Gastroesophageal sphincter (tissue), 4 donors: ENCODE measurements around the gene DTL. TPM values are rescaled to one million over a fixed set of nuclear protein-coding genes. Genes with fewer than 3 reads are reported as not detected.

Experiments used
- ATAC-seq: fragments of 150-250 bp; one replicate; pipeline ENCODE4 v1.9.1; 2016; ENCODE audit warnings: mild to moderate bottlenecking, moderate library complexity
- H3K27ac ChIP-seq, 4 donors: fragments of 200-600 bp; sonication (generic) in 3 of 4; 1 replicate in 3 of 4; 2 replicates in 1 of 4; pipeline ENCODE4 v1.5.1; 2016 to 2019
- H3K27me3 ChIP-seq: fragments of 200-600 bp; sonication (generic); one replicate; pipeline ENCODE4 v1.5.1; 2019
- H3K36me3 ChIP-seq, 2 donors: fragments of 200-600 bp; sonication (generic); one replicate each; pipeline ENCODE4 v1.5.1; 2019; ENCODE audit warnings: control low read depth in 1 of 2
- H3K4me1 ChIP-seq, 3 donors: fragments of 200-600 bp; sonication (generic); 1 replicate in 2 of 3; 2 replicates in 1 of 3; pipeline ENCODE4 v1.5.1; 2016 to 2019; ENCODE audit warnings: control low read depth in 2 of 3
- H3K4me3 ChIP-seq, 2 donors: fragments of 200-600 bp; sonication (generic); one replicate each; pipeline ENCODE4 v1.5.1; 2019; ENCODE audit warnings: mild to moderate bottlenecking in 1 of 2, moderate library complexity in 1 of 2
- H3K9me3 ChIP-seq, 3 donors: fragments of 200-600 bp; sonication (generic); one replicate each; pipeline ENCODE4 v1.5.1; 2017 to 2019; ENCODE audit warnings: control low read depth in 2 of 3
- EP300 ChIP-seq: sonication (generic); formaldehyde crosslinking; IDR thresholded peaks from one replicate; pipeline ENCODE4 v1.6.1; 2017; ENCODE audit warnings: antibody characterized with exemption, mild to moderate bottlenecking
- POLR2A ChIP-seq, 2 donors: fragments of 450-650 bp; IDR thresholded peaks; one replicate each; pipeline ENCODE4 v1.6.1; 2017; ENCODE audit warnings: antibody characterized with exemption in 2 of 2, mild to moderate bottlenecking in 2 of 2, moderate library complexity in 1 of 2
- POLR2AphosphoS5 ChIP-seq: sonication (generic); formaldehyde crosslinking; IDR thresholded peaks from one replicate; pipeline ENCODE4 v1.6.1; 2017; ENCODE audit warnings: antibody characterized with exemption
- WGBS, 2 donors: methylation state at CpG; one replicate each; pipeline ENCODE4 v1.1.5; 2018; ENCODE audit warnings: low coverage in 1 of 2; 5-methylcytosine and 5-hydroxymethylcytosine counted together
- total RNA-seq, 4 donors: library from RNA; depleted of rRNA; stranded (reverse); fragments of >200 nt; gene quantifications; one replicate each; pipeline ENCODE4 v1.1.0, GENCODE V29; 2016
- TF ChIP-seq, protein P1 (sequence below), 4 experiments: fragments of 200-600 bp in 2 of 4; fragments of 450-650 bp in 2 of 4; sonication (generic) in 1 of 4; IDR thresholded peaks; one replicate each; pipeline ENCODE4 v1.5.1; 2017 to 2019; ENCODE audit warnings: antibody characterized with exemption in 4 of 4, mild to moderate bottlenecking in 2 of 4, moderate library complexity in 2 of 4

Gene DTL
- total RNA-seq, 4 donors from 2014 or later: 0.08 to 1.6 (median 0.54) TPM; not detected in 1

DNA sequence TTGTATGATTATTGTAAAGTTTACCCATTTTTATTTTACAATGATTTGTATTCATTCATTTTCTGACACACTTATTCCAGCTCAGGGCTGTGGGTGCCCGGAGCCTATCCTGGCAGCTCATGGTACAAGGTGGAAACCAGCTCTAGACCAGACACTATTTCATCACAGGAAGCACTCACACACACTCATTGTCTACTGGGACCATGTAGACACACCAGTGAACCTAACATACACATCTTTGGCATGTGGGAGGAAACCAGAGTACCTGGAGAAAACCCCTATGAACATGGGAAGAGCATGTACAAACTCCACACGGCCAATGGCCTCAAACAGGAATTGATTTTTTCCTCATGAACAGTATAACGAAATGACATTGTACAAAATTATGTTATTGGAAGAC lies 2.4 kb downstream of the DTL start:
- H3K27me3 ChIP-seq: peaks cover 4% of the 10 kb centered on the region
- H3K4me3 ChIP-seq: no peak overlapping the region
- peaks cover 3 to 24% (median 12%) of the 10 kb centered on the region in 3 donors for H3K4me1 ChIP-seq
- WGBS, 2 donors: 63 to 67% methylated on average over 2 to 3 of the region's 3 CpGs
- TF ChIP-seq POLR2A (IDR thresholded peaks at IDR 0.05) (no peak), POLR2AphosphoS5 (no peak), EP300 (no peak)
- TF ChIP-seq, protein P1, sequence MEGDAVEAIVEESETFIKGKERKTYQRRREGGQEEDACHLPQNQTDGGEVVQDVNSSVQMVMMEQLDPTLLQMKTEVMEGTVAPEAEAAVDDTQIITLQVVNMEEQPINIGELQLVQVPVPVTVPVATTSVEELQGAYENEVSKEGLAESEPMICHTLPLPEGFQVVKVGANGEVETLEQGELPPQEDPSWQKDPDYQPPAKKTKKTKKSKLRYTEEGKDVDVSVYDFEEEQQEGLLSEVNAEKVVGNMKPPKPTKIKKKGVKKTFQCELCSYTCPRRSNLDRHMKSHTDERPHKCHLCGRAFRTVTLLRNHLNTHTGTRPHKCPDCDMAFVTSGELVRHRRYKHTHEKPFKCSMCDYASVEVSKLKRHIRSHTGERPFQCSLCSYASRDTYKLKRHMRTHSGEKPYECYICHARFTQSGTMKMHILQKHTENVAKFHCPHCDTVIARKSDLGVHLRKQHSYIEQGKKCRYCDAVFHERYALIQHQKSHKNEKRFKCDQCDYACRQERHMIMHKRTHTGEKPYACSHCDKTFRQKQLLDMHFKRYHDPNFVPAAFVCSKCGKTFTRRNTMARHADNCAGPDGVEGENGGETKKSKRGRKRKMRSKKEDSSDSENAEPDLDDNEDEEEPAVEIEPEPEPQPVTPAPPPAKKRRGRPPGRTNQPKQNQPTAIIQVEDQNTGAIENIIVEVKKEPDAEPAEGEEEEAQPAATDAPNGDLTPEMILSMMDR (IDR thresholded peaks at IDR 0.05): no peak
- no peak overlapping the region for H3K27ac ChIP-seq
- no peaks in the 10 kb centered on the region for H3K9me3 ChIP-seq
- no peaks in the 10 kb centered on the region for H3K36me3 ChIP-seq
- no peak for ATAC-seq

GRCh38 chr1:212039622-212040021 lies 4.1 kb downstream of the DTL start:
- 89 to 93% methylated on average over 2 of the region's 2 CpGs for WGBS, 2 donors
- peaks cover 3 to 10% (median 5%) of the 10 kb centered on the region in 3 donors for H3K4me1 ChIP-seq
- no peak for ATAC-seq
- peaks cover 4% of the 10 kb centered on the region for H3K27me3 ChIP-seq
- no peaks in the 10 kb centered on the region for H3K9me3 ChIP-seq
- no peak overlapping the region for H3K27ac ChIP-seq
- no peak for TF ChIP-seq POLR2AphosphoS5
- no peak for TF ChIP-seq EP300
- no peak for TF ChIP-seq POLR2A (IDR thresholded peaks at IDR 0.05)
- TF ChIP-seq, protein P1 (IDR thresholded peaks at IDR 0.05): no peak
- no peak overlapping the region for H3K4me3 ChIP-seq
- no peaks in the 10 kb centered on the region for H3K36me3 ChIP-seq

DNA sequence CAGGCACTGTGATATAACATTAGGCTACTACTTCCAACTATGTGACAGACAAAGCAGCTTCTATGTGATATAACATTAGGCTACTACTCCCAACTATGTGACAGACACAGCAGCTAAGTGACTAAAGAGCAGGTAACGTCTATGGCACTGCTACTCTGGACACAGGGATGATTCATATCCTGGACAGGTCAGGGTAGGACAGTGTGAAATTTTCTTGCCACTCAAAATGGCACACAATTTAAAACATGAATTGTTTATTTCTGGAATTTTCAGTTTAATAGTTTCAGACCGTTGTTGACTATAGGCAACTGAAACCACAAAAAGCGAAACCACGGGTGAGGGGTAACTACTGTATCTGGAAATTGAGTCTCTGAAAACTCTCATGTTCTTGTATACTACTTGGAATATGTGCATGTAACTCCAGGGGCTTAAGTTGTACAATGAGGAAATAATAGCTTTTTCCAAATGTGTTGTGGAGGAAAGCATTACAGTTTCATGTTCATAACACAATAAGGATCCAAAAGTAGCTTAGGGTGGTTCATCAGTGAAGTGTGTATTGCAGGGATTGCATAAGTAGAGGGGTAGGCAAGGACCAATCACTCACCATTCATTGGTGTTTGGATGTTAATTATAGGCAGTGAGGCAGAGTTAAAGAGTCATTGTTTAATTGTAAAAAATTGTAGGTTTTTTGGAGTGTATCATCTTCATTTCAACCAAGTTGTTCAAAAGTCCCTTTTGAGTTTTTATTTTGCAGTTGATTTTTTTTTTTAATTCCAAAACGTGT lies 5.3 kb downstream of the DTL start:
- no peak for ATAC-seq
- Histone ChIP-seq H3K9me3 (no peaks in the 10 kb centered on the region), H3K4me1 (peaks cover 3 to 7% (median 5%) of the 10 kb centered on the region in 3 donors), H3K27ac (no peak overlapping the region), H3K27me3 (peaks cover 4% of the 10 kb centered on the region), H3K4me3 (no peak overlapping the region), H3K36me3 (no peaks in the 10 kb centered on the region)
- TF ChIP-seq, protein P1 (IDR thresholded peaks at IDR 0.05): no peak
- TF ChIP-seq EP300: no peak
- TF ChIP-seq POLR2A (IDR thresholded peaks at IDR 0.05): no peak
- no peak for TF ChIP-seq POLR2AphosphoS5
- WGBS, 2 donors: 65 to 82% methylated on average over 5 of the region's 5 CpGs

DNA sequence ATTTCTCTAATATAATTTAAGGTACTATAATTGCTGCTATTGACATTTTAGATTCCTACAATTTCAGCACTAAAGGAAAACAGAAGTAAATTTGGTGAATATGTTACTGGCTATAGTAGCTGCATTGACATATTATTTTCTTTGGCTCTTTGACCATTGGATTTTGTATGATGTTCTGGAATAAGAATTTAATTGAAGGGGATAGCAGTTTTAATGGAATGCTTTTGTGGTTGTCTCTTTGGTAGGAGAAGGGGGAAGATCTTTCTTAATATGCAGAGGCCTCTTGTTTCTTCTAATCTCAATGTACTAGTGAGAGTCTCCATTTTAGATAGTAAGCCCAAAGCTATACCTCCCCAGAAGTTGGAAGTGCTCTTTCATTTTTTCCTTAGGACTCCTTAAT lies 6.9 kb downstream of the DTL start:
- Histone ChIP-seq H3K4me1 (no peaks in the 10 kb centered on the region), H3K9me3 (no peaks in the 10 kb centered on the region), H3K4me3 (no peak overlapping the region), H3K36me3 (no peaks in the 10 kb centered on the region), H3K27me3 (peaks cover 4% of the 10 kb centered on the region), H3K27ac (no peak overlapping the region)
- no peak for ATAC-seq
- TF ChIP-seq, protein P1 (IDR thresholded peaks at IDR 0.05): no peak
- TF ChIP-seq POLR2AphosphoS5 (no peak), POLR2A (IDR thresholded peaks at IDR 0.05) (no peak), EP300 (no peak)

DNA sequence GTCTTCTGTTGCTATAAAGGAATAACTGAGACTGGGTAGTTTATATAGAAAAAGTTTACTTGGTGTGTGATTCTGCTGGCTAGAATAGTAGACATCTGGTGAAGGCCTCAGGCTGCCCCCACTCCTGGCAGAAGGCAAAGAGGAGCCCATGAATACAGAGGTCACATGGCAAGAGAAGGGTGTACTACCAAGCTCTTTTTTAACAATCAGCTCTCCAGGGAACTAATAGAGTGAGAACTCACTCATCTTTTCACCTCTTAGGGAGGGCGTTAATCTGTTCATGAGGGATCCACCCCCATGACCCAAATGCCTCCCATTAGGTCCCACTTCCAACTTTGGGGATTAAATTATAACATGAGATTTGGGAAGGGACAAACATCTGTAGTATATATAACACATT lies 9.3 kb downstream of the DTL start:
- no peak for ATAC-seq
- Histone ChIP-seq H3K36me3 (no peaks in the 10 kb centered on the region), H3K4me1 (no peaks in the 10 kb centered on the region), H3K27ac (no peak overlapping the region), H3K27me3 (peaks cover 4% of the 10 kb centered on the region), H3K9me3 (no peaks in the 10 kb centered on the region), H3K4me3 (no peak overlapping the region)
- TF ChIP-seq, protein P1 (IDR thresholded peaks at IDR 0.05): no peak
- TF ChIP-seq POLR2AphosphoS5: no peak
- no peak for TF ChIP-seq EP300
- no peak for TF ChIP-seq POLR2A (IDR thresholded peaks at IDR 0.05)
- 100% methylated on average over 1 of the region's 1 CpG for WGBS, 2 donors
